Immature natural killer cell (primary cell): ENCODE results near the gene SLC35F4. TPM values are rescaled to one million over a fixed set of nuclear protein-coding genes. Genes with fewer than 3 reads are reported as not detected.
"Not testable (repeated sequence)": the region's sequence is repeated elsewhere in the genome, so short reads cannot be mapped to it uniquely, and the experiment has no call there.

Source experiments
- DNase-seq, 3 donors: peaks; one replicate each; pipeline ENCODE4 v3.0.0; 2022; ENCODE audit warnings: mixed read lengths in 1 of 3
- H3K27ac Mint-ChIP-seq, 6 donors: one replicate each; pipeline ENCODE4 v1.8.0; 2020; ENCODE audit warnings: mixed read lengths in 6 of 6, mild to moderate bottlenecking in 5 of 6, inconsistent platforms in 4 of 6, moderate library complexity in 3 of 6
- H3K27me3 Mint-ChIP-seq, 3 donors: one replicate each; pipeline ENCODE4 v1.8.0; 2020 to 2021; ENCODE audit warnings: low read depth in 3 of 3, mild to moderate bottlenecking in 3 of 3, mixed read lengths in 3 of 3, moderate library complexity in 3 of 3, inconsistent platforms in 1 of 3
- H3K36me3 Mint-ChIP-seq, 3 donors: one replicate each; pipeline ENCODE4 v1.8.0; 2020; ENCODE audit warnings: mixed read lengths in 3 of 3, inconsistent platforms in 2 of 3, mild to moderate bottlenecking in 2 of 3
- H3K4me1 Mint-ChIP-seq, 2 donors: one replicate each; pipeline ENCODE4 v1.8.0; 2020; ENCODE audit warnings: inconsistent platforms in 2 of 2, mild to moderate bottlenecking in 2 of 2, mixed read lengths in 2 of 2, moderate library complexity in 1 of 2
- H3K4me3 Mint-ChIP-seq, 5 donors: one replicate each; pipeline ENCODE4 v1.8.0; 2020; ENCODE audit warnings: mild to moderate bottlenecking in 5 of 5, mixed read lengths in 5 of 5, inconsistent platforms in 3 of 5, moderate library complexity in 3 of 5
- H3K9me3 Mint-ChIP-seq, 6 donors: one replicate each; pipeline ENCODE4 v1.8.0; 2020; ENCODE audit warnings: mild to moderate bottlenecking in 6 of 6, mixed read lengths in 6 of 6, inconsistent platforms in 4 of 6, moderate library complexity in 3 of 6
- polyA plus RNA-seq, 3 donors: library from polyadenylated mRNA; unstranded; fragments of 300-500 nt; fragmentation: Illumina TruSeq; gene quantifications; one replicate each; pipeline ENCODE4 v1.2.3, GENCODE V29; 2021

SLC35F4 gene
- polyA plus RNA-seq, 3 donors from 2014 or later: not detected

DNA sequence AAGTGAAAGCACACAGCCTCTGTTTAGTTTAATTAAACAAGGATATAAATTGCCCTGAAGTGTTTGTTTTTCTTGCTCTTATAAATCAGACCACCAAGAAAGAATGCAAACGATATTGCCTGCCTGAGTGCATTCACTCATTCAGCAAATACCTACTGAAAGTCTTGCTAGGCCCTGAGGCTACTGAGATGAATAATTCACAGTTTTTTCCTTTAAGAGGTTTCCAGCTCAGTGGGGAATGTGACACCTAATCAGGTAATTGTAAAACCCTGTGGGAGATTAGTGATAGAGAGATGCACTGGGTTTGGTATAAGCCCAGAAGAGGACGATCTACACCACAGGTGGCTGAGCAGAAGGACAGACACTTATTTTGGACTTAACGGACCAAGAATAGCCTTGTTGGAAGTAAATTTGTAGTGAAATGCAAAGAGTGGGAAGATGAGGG lies 151.4 kb downstream of the SLC35F4 start:
- Mint-ChIP-seq H3K9me3 (peaks cover 3 to 18% (median 6%) of the 10 kb centered on the region in 6 donors), H3K4me3 (no peak overlapping the region), H3K36me3 (no peaks in the 10 kb centered on the region), H3K27ac (no peak overlapping the region), H3K27me3 (peaks cover 0 to 2% (median 1%) of the 10 kb centered on the region in 3 donors), H3K4me1 (no peaks in the 10 kb centered on the region)
- no peak for DNase-seq

DNA sequence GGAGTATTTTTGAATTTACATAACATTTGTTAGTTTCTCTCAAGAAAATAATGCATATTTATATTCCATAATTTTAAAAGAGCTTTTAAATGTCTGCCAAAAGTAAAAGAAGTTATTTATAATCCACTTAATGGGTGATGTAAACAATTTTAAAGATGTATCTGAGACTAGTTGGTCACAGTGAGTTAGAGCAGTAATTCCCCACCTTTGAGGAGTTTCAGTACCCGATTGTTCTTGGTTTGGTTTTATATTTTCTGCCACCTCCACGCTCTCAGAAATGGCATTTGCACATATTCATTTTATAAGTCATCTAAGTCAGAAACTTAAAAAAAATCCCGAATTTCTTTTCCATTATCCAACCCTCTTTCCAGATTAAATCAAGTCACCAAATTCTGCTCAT lies 153.2 kb downstream of the SLC35F4 start:
- Mint-ChIP-seq H3K27me3 (peaks cover 0 to 2% (median 1%) of the 10 kb centered on the region in 3 donors), H3K36me3 (peaks cover 0 to 3% (median 0%) of the 10 kb centered on the region in 3 donors), H3K27ac (no peak overlapping the region), H3K4me1 (no peaks in the 10 kb centered on the region), H3K9me3 (peaks cover 8 to 20% (median 15%) of the 10 kb centered on the region in 6 donors), H3K4me3 (no peak overlapping the region)
- no peak for DNase-seq

GRCh38 chr14:57712102-57712501 lies 153.8 kb downstream of the SLC35F4 start:
- no peak overlapping the region for H3K27ac Mint-ChIP-seq
- DNase-seq: no peak
- H3K9me3 Mint-ChIP-seq: peaks cover 11 to 21% (median 16%) of the 10 kb centered on the region in 6 donors
- H3K36me3 Mint-ChIP-seq: peaks cover 0 to 3% (median 0%) of the 10 kb centered on the region in 3 donors
- H3K4me3 Mint-ChIP-seq: no peak overlapping the region
- H3K27me3 Mint-ChIP-seq: peaks cover 0 to 2% (median 1%) of the 10 kb centered on the region in 3 donors
- H3K4me1 Mint-ChIP-seq: no peaks in the 10 kb centered on the region

DNA sequence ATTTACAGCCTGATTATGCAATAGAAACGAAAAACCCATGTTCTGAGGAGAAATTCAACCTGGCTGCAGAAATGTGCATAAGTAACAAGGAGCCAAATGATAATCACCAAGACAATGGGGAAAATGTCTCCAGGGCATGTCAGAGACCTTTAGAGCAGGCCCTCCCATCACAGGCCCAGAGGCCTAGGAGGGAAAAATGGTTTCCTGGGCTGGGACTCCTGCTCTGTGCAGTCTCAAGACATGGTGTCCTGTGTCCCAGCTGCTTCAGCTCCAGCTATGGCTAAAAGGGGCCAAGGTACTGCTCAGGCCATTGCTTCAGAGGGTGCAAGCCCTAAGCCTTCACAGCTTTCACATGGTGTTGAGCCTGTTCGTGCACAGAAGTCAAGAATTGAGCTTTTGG lies 156.0 kb downstream of the SLC35F4 start:
- Mint-ChIP-seq H3K4me1 (no peaks in the 10 kb centered on the region), H3K4me3 (no peak overlapping the region)

DNA sequence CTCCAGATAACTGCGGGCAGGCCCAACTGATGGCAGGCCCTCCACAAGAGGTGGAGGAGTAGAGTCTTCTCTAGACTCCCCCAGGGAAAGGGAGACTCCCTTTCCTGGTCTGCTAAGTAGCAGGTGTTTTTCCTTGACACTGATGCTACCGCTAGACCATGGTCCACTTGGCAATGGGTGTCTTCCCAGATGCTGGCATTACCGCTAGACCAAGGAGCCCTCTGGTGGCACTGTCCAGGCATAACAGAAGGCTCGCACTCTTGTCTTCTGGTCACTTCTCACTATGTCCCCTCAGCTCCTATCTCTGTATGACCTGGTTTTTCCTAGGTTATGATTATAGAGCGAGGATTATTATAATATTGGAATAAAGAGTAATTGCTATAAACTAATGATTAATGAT lies 156.8 kb downstream of the SLC35F4 start:
- H3K36me3 Mint-ChIP-seq, H3K4me3 Mint-ChIP-seq, H3K27me3 Mint-ChIP-seq, H3K27ac Mint-ChIP-seq, DNase-seq, H3K4me1 Mint-ChIP-seq: not testable (repeated sequence)
- peaks cover 16 to 27% (median 19%) of the 10 kb centered on the region in 6 donors for H3K9me3 Mint-ChIP-seq

More for the DNA sequence above, 156.0 kb downstream of the SLC35F4 start:
- no peak for DNase-seq
- Mint-ChIP-seq H3K9me3 (peaks cover 16 to 27% (median 19%) of the 10 kb centered on the region in 6 donors), H3K27ac (no peak overlapping the region), H3K36me3 (peaks cover 0 to 3% (median 0%) of the 10 kb centered on the region in 3 donors), H3K27me3 (peaks cover 0 to 3% (median 2%) of the 10 kb centered on the region in 3 donors)

DNA sequence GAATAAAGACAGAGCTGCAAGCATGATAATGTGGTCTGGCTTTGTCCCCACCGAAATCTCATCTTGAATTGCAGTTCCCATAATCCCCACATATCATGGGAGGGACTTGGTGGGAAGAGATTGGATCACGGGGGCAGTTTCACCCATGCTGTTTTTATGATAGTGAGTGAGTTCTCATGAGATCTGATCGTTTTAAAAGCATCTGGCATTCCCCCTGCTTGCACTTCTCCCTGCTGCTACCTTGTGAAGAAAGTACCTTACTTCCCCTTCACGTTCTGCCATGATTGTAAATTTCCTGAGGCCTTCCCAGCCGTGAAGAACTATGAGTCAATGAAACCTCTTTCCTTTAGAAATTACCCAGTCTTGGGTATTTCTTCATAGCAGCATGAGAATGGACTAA lies 158.7 kb downstream of the SLC35F4 start:
- no peak for DNase-seq
- no peaks in the 10 kb centered on the region for H3K4me1 Mint-ChIP-seq
- H3K27ac Mint-ChIP-seq: no peak overlapping the region
- peaks cover 14 to 32% (median 19%) of the 10 kb centered on the region in 6 donors for H3K9me3 Mint-ChIP-seq
- no peak overlapping the region for H3K4me3 Mint-ChIP-seq
- peaks cover 0 to 3% (median 0%) of the 10 kb centered on the region in 3 donors for H3K36me3 Mint-ChIP-seq
- H3K27me3 Mint-ChIP-seq: peaks cover 0 to 1% (median 0%) of the 10 kb centered on the region in 3 donors

- peaks cover 0 to 1% (median 0%) of the 10 kb centered on the region in 3 donors for H3K27me3 Mint-ChIP-seq
- peaks cover 8 to 33% (median 17%) of the 10 kb centered on the region in 6 donors for H3K9me3 Mint-ChIP-seq
- H3K4me1 Mint-ChIP-seq: no peaks in the 10 kb centered on the region
- DNase-seq: no peak
- H3K36me3 Mint-ChIP-seq: peaks cover 0 to 3% (median 0%) of the 10 kb centered on the region in 3 donors
- H3K4me3 Mint-ChIP-seq: no peak overlapping the region
- H3K27ac Mint-ChIP-seq: no peak overlapping the region
Measured at GRCh38 chr14:57704763-57705162, 161.1 kb downstream of the SLC35F4 start.

GRCh38 chr14:57699947-57700346 lies 165.9 kb downstream of the SLC35F4 start:
- DNase-seq: no peak
- Mint-ChIP-seq H3K36me3 (no peaks in the 10 kb centered on the region), H3K27ac (no peak overlapping the region), H3K9me3 (peaks cover 0 to 5% (median 2%) of the 10 kb centered on the region in 6 donors), H3K27me3 (no peaks in the 10 kb centered on the region), H3K4me1 (no peaks in the 10 kb centered on the region), H3K4me3 (no peak overlapping the region)

DNA sequence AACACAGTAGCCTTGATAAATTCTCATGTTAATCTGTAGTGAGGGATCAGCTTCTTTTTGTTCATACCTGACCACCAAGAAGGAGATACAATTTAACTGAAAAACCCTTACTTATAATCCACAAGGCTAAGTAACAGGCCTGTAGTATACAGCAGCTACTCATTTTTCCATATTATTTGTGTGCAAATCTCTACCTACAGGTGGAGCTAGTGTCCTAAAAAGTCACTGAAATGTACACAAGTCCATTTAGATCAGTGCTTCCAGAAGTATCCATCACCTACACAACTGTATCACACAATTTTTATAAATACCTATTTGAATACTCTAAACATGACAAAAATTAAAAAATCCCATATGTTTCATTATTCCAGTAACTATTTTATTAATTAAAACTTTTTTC lies 173.2 kb downstream of the SLC35F4 start:
- H3K4me3 Mint-ChIP-seq: no peak overlapping the region
- peaks cover 0 to 9% (median 2%) of the 10 kb centered on the region in 6 donors for H3K9me3 Mint-ChIP-seq
- H3K4me1 Mint-ChIP-seq: no peaks in the 10 kb centered on the region
- H3K27me3 Mint-ChIP-seq: peaks cover 0 to 3% (median 0%) of the 10 kb centered on the region in 3 donors
- no peak overlapping the region for H3K27ac Mint-ChIP-seq
- DNase-seq: no peak
- no peaks in the 10 kb centered on the region for H3K36me3 Mint-ChIP-seq

- no peak overlapping the region for H3K27ac Mint-ChIP-seq
- H3K4me3 Mint-ChIP-seq: no peak overlapping the region
- no peaks in the 10 kb centered on the region for H3K36me3 Mint-ChIP-seq
- peaks cover 0 to 5% (median 0%) of the 10 kb centered on the region in 3 donors for H3K27me3 Mint-ChIP-seq
- no peak for DNase-seq
- H3K4me1 Mint-ChIP-seq: no peaks in the 10 kb centered on the region
- H3K9me3 Mint-ChIP-seq: peaks cover 0 to 10% (median 3%) of the 10 kb centered on the region in 6 donors
Measured at GRCh38 chr14:57687416-57687815, 178.5 kb downstream of the SLC35F4 start.

- no peak for DNase-seq
- Mint-ChIP-seq H3K27ac (no peak overlapping the region), H3K36me3 (no peaks in the 10 kb centered on the region), H3K9me3 (peaks cover 0 to 5% (median 2%) of the 10 kb centered on the region in 6 donors), H3K4me1 (no peaks in the 10 kb centered on the region), H3K27me3 (peaks cover 0 to 3% (median 0%) of the 10 kb centered on the region in 3 donors), H3K4me3 (no peak overlapping the region)
Measured at GRCh38 chr14:57686304-57686703, 179.6 kb downstream of the SLC35F4 start.

- no peaks in the 10 kb centered on the region for H3K27me3 Mint-ChIP-seq
- no peak overlapping the region for H3K4me3 Mint-ChIP-seq
- no peaks in the 10 kb centered on the region for H3K36me3 Mint-ChIP-seq
- peaks cover 0 to 24% (median 6%) of the 10 kb centered on the region in 6 donors for H3K9me3 Mint-ChIP-seq
- H3K27ac Mint-ChIP-seq: no peak overlapping the region
- no peaks in the 10 kb centered on the region for H3K4me1 Mint-ChIP-seq
- no peak for DNase-seq
Measured at GRCh38 chr14:57671021-57671420, 194.9 kb downstream of the SLC35F4 start.

- H3K4me3 Mint-ChIP-seq: no peak overlapping the region
- H3K4me1 Mint-ChIP-seq: no peaks in the 10 kb centered on the region
- no peak overlapping the region for H3K27ac Mint-ChIP-seq
- peaks cover 0 to 4% (median 0%) of the 10 kb centered on the region in 3 donors for H3K27me3 Mint-ChIP-seq
- no peaks in the 10 kb centered on the region for H3K36me3 Mint-ChIP-seq
- H3K9me3 Mint-ChIP-seq: peaks cover 0 to 13% (median 1%) of the 10 kb centered on the region in 6 donors
- no peak for DNase-seq
Measured at GRCh38 chr14:57660208-57660607, 205.7 kb downstream of the SLC35F4 start.

- H3K9me3 Mint-ChIP-seq: peaks cover 0 to 12% (median 3%) of the 10 kb centered on the region in 6 donors
- peaks cover 0 to 4% (median 0%) of the 10 kb centered on the region in 3 donors for H3K27me3 Mint-ChIP-seq
- no peaks in the 10 kb centered on the region for H3K36me3 Mint-ChIP-seq
- no peak for DNase-seq
- H3K4me3 Mint-ChIP-seq: no peak overlapping the region
- no peak overlapping the region for H3K27ac Mint-ChIP-seq
- H3K4me1 Mint-ChIP-seq: no peaks in the 10 kb centered on the region
Measured at GRCh38 chr14:57659052-57659451, 206.8 kb downstream of the SLC35F4 start.

GRCh38 chr14:57657487-57657886 lies 208.4 kb downstream of the SLC35F4 start:
- H3K9me3 Mint-ChIP-seq: peaks cover 0 to 6% (median under 1%) of the 10 kb centered on the region in 6 donors
- no peak overlapping the region for H3K27ac Mint-ChIP-seq

More at GRCh38 chr14:57657487-57657886, 208.4 kb downstream of the SLC35F4 start:
- Mint-ChIP-seq H3K36me3 (no peaks in the 10 kb centered on the region), H3K27me3 (peaks cover 0 to 4% (median 0%) of the 10 kb centered on the region in 3 donors), H3K4me3 (no peak overlapping the region), H3K4me1 (no peaks in the 10 kb centered on the region)
- no peak for DNase-seq
